Stimulated activated CD8-positive, alpha-beta memory T cell treated with anti-CD3 and anti-CD28 coated beads, Interleukin-4, amount 100 ng/mL, for 48 hours (primary cell): ENCODE measurements around the gene C6orf52.

Experiments used
- DNase-seq: peaks from one replicate; pipeline ENCODE4 v3.0.0-alpha.2; 2020

The C6orf52 gene

DNA sequence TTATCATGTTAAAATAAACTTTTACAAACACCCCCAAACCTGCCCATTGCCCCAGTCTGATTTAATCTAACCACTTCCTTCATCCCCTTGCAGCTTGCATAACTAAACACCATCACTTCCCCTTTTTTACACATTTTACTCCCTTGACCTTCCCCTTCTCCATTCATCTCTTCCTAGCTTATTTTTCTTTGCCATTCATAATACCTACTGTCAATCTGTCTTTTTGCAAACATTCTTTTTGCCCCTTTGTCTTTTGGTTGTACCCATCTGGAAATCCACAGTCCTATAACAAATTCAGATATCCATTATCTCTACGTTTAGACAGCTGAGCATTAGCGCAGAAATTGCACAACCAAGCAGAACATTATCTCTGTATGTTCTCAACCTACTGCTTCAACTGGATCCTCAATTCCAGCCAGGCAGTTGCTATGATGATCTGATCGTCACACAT is 51.2 kb downstream of the C6orf52 start:
- no peak for DNase-seq

DNA sequence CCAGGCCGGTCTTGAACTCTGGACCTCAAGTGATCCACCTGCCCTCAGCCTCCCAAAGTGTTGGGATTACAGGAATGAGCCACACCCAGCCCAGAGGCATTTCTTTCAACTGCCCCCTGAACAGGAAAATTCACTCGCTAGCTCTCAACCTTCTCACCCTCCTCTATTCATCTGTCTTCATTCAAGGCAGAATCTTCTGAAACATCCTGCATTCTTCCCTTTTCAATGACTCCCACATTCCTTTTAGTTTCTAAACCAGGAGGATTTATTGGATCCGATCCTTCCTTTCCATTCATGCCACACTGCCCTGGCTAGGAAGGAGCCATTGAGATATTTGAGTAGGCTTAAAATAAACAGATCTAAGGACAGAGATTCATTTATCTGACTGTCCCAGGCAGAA is 52.9 kb downstream of the C6orf52 start:
- DNase-seq = no peak

GRCh38 chr6:10640412-10640811 is 54.0 kb downstream of the C6orf52 start:
- DNase-seq = no peak

GRCh38 chr6:10633216-10633615 is 61.2 kb downstream of the C6orf52 start:
- no peak for DNase-seq

DNA sequence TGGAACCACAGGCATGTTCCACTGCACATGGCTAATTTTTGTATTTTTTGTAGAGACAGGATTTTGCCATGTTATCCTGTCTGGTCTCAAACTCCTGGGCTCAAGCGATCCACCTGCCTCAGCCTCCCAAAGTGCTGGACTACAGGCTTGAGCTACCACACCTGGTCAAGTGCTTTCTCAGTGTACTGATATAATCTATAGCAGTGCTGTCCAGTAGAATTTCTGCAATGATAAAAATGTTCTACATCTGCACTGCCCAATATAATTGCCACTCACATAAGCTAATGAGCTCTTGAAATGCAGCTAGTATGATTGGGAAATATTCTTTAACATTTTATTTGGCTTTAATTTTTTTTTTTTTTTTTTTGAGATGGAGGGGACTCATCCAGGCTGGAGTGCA is 64.2 kb downstream of the C6orf52 start:
- DNase-seq = no peak

GRCh38 chr6:10627800-10628199 is 66.6 kb downstream of the C6orf52 start:
- DNase-seq = no peak

- no peak for DNase-seq
Measured at GRCh38 chr6:10626154-10626741, 68.2 kb downstream of the C6orf52 start.

DNA sequence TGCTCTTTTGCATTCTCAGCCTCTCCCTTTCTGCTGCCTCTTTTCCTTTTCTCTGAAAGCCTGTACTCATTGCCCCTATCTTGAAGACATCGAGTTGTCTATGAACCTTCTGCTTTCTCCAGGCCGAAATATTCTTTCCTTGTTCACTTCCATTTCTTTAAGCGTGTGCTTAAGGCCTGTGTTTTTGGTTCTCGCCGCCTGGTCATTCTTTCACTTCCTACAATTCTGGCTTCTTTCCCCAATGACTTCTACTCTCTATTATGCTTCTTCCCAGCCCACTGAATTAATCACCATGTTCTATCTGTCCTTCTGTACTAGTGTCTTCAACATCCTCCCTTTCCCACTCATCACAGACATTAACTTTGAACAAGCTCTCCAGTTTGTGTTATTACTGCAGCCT is 69.6 kb downstream of the C6orf52 start:
- DNase-seq = no peak

GRCh38 chr6:10621847-10622246 is 72.6 kb downstream of the C6orf52 start:
- no peak for DNase-seq
